Neural cell (in vitro differentiated cells): Measurements from ENCODE around the gene AK1. TPM values are rescaled to one million over a fixed set of nuclear protein-coding genes. Genes with fewer than 3 reads are reported as not detected.

ENCODE experiments used
- H2AFZ ChIP-seq: fragments of 200-600, 300-800 bp; sonication (generic), shearing (Covaris generic); 2 replicates; pipeline ENCODE4 v1.6.0; 2014; ENCODE audit warnings: low read depth, mild to moderate bottlenecking, antibody characterized with exemption, low read length, moderate library complexity
- H3F3A ChIP-seq: fragments of 200-600 bp; shearing (Covaris generic); 2 replicates; pipeline ENCODE4 v1.6.1; 2016; ENCODE audit warnings: mild to moderate bottlenecking, moderate library complexity, mixed read lengths, antibody characterized with exemption, low read length; ENCODE audit not compliant: insufficient read depth, poor library complexity, severe bottlenecking
- H3K27ac ChIP-seq: fragments of 200-600, 300-800 bp; sonication (generic), shearing (Covaris generic); 2 replicates; pipeline ENCODE4 v1.5.1; 2014; ENCODE audit warnings: mild to moderate bottlenecking, low read length, moderate library complexity
- H3K27me3 ChIP-seq: fragments of 300-800, 200-600 bp; sonication (generic), shearing (Covaris generic); 2 replicates; pipeline ENCODE4 v1.6.0; 2014; ENCODE audit warnings: mild to moderate bottlenecking, low read depth, low read length, moderate library complexity; ENCODE audit not compliant: insufficient read depth
- H3K36me3 ChIP-seq: fragments of 300-800, 200-600 bp; sonication (generic), shearing (Covaris generic); 2 replicates; pipeline ENCODE4 v1.5.1; 2014; ENCODE audit warnings: mild to moderate bottlenecking, antibody characterized with exemption, low read length, moderate library complexity; ENCODE audit not compliant: insufficient read depth
- H3K4me2 ChIP-seq: fragments of 300-800, 200-600 bp; sonication (generic), shearing (Covaris generic); 2 replicates; pipeline ENCODE4 v1.6.0; 2014; ENCODE audit warnings: mild to moderate bottlenecking, low read length
- H3K4me3 ChIP-seq: fragments of 300-800, 200-600 bp; sonication (generic), shearing (Covaris generic); 2 replicates; pipeline ENCODE4 v1.5.1; 2014; ENCODE audit warnings: mild to moderate bottlenecking, low read length, moderate library complexity
- H3K79me2 ChIP-seq: fragments of 200-600 bp; shearing (Covaris generic); replicated peaks from 2 replicates; pipeline ENCODE4 v1.6.0; 2014; ENCODE audit warnings: mild to moderate bottlenecking, low read length, moderate library complexity; ENCODE audit not compliant: insufficient read depth
- H3K9ac ChIP-seq: fragments of 300-800, 200-600 bp; sonication (generic), shearing (Covaris generic); 2 replicates; pipeline ENCODE4 v1.6.1; 2016; ENCODE audit warnings: mild to moderate bottlenecking, low read length, mixed read lengths
- H3K9me2 ChIP-seq: fragments of 200-600 bp; shearing (Covaris generic); 2 replicates; pipeline ENCODE4 v1.6.1; 2016; ENCODE audit warnings: mild to moderate bottlenecking, low read length, mixed read lengths; ENCODE audit not compliant: insufficient read depth
- H3K9me3 ChIP-seq: fragments of 200-600, 300-800 bp; sonication (generic), shearing (Covaris generic); 2 replicates; pipeline ENCODE4 v1.6.1; 2016; ENCODE audit warnings: mild to moderate bottlenecking, mixed run types, low read length, moderate library complexity, mixed read lengths
- H4K20me1 ChIP-seq: fragments of 200-600 bp; shearing (Covaris generic); 2 replicates; pipeline ENCODE4 v1.6.1; 2016; ENCODE audit warnings: mild to moderate bottlenecking, mixed run types; ENCODE audit not compliant: insufficient read depth
- EP300 ChIP-seq: fragments of 450-650 bp; conservative IDR thresholded peaks from 2 replicates; pipeline ENCODE4 v1.6.1; 2014; ENCODE audit warnings: antibody characterized with exemption, mild to moderate bottlenecking, moderate library complexity; ENCODE audit not compliant: poor library complexity, severe bottlenecking
- EZH2 ChIP-seq: fragments of 200-600, 300-800 bp; shearing (Covaris generic), sonication (generic); IDR thresholded peaks from 2 replicates; pipeline ENCODE4 v1.6.1; 2014; ENCODE audit warnings: antibody characterized with exemption, low read length, borderline replicate concordance, mild to moderate bottlenecking; ENCODE audit not compliant: insufficient read depth, poor library complexity, severe bottlenecking
- MXI1 ChIP-seq: fragments of 450-650 bp; conservative IDR thresholded peaks from 2 replicates; pipeline ENCODE4 v1.6.1; 2014; ENCODE audit warnings: antibody characterized with exemption, mild to moderate bottlenecking; ENCODE audit not compliant: poor library complexity, severe bottlenecking
- POLR2AphosphoS5 ChIP-seq: IDR thresholded peaks from 2 replicates; pipeline ENCODE4 v1.6.1; 2012
- RAD21 ChIP-seq: fragments of 450-650 bp; conservative IDR thresholded peaks from 2 replicates; pipeline ENCODE4 v1.6.1; 2014; ENCODE audit warnings: antibody characterized with exemption, mild to moderate bottlenecking, moderate library complexity
- SMC3 ChIP-seq: fragments of 450-650 bp; conservative IDR thresholded peaks from 2 replicates; pipeline ENCODE4 v1.6.1; 2014; ENCODE audit warnings: antibody characterized with exemption, mild to moderate bottlenecking, moderate library complexity; ENCODE audit not compliant: poor library complexity
- TAF1 ChIP-seq: IDR thresholded peaks from 2 replicates; pipeline ENCODE4 v1.6.1; 2012; ENCODE audit warnings: low read depth
- polyA plus RNA-seq: library from polyadenylated mRNA; depleted of rRNA; stranded (reverse); fragments of >200 nt; gene quantifications from 2 replicates; pipeline ENCODE4 v1.2.3, GENCODE V29; 2014
- TF ChIP-seq, protein P1 (sequence below): fragments of 450-650 bp; IDR thresholded peaks from 2 replicates; pipeline ENCODE4 v1.5.1; 2014; ENCODE audit warnings: antibody characterized with exemption, mild to moderate bottlenecking, moderate library complexity; ENCODE audit not compliant: poor library complexity, severe bottlenecking
- TF ChIP-seq, protein P2 (sequence below): IDR thresholded peaks from 2 replicates; pipeline ENCODE4 v1.6.1; 2012; ENCODE audit warnings: borderline replicate concordance

The AK1 gene
- polyA plus RNA-seq, 1 donor from 2014 or later, result 105 TPM

DNA sequence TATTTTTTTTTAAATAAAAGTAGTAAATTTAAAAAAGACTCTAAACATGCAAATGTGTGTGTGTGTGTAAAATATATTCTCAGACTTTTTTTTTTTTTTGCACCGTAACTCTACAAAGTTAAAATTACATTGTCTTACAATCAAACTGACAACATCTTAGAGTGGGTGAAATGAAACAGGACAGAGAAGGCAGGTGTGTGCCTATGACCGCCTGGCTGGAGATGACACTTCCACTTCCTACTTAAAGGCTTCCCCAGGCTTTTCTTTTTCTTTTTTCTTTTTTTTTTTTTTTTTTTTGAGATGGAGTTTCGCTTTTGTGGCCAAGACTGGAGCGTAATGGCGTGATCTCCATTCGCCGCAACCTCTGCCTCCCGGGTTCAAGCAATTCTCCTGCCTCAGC, 2.7 kb upstream of the AK1 start:
- Histone ChIP-seq H3K27ac (no peak overlapping the region), H3K4me3 (no peak overlapping the region), H2AFZ (no peak overlapping the region), H3K36me3 (no peaks in the 10 kb centered on the region), H4K20me1 (no peaks in the 10 kb centered on the region), H3K9me3 (no peaks in the 10 kb centered on the region), H3K79me2 (peaks cover 7% of the 10 kb centered on the region), H3F3A (no peaks in the 10 kb centered on the region), H3K9me2 (no peaks in the 10 kb centered on the region), H3K9ac (no peak overlapping the region), H3K27me3 (no peaks in the 10 kb centered on the region), H3K4me2 (no peak overlapping the region)
- TF ChIP-seq, protein P1, sequence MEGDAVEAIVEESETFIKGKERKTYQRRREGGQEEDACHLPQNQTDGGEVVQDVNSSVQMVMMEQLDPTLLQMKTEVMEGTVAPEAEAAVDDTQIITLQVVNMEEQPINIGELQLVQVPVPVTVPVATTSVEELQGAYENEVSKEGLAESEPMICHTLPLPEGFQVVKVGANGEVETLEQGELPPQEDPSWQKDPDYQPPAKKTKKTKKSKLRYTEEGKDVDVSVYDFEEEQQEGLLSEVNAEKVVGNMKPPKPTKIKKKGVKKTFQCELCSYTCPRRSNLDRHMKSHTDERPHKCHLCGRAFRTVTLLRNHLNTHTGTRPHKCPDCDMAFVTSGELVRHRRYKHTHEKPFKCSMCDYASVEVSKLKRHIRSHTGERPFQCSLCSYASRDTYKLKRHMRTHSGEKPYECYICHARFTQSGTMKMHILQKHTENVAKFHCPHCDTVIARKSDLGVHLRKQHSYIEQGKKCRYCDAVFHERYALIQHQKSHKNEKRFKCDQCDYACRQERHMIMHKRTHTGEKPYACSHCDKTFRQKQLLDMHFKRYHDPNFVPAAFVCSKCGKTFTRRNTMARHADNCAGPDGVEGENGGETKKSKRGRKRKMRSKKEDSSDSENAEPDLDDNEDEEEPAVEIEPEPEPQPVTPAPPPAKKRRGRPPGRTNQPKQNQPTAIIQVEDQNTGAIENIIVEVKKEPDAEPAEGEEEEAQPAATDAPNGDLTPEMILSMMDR, result no peak
- no peak for TF ChIP-seq TAF1
- no peak for TF ChIP-seq EZH2
- no peak for TF ChIP-seq SMC3
- TF ChIP-seq, protein P2, sequence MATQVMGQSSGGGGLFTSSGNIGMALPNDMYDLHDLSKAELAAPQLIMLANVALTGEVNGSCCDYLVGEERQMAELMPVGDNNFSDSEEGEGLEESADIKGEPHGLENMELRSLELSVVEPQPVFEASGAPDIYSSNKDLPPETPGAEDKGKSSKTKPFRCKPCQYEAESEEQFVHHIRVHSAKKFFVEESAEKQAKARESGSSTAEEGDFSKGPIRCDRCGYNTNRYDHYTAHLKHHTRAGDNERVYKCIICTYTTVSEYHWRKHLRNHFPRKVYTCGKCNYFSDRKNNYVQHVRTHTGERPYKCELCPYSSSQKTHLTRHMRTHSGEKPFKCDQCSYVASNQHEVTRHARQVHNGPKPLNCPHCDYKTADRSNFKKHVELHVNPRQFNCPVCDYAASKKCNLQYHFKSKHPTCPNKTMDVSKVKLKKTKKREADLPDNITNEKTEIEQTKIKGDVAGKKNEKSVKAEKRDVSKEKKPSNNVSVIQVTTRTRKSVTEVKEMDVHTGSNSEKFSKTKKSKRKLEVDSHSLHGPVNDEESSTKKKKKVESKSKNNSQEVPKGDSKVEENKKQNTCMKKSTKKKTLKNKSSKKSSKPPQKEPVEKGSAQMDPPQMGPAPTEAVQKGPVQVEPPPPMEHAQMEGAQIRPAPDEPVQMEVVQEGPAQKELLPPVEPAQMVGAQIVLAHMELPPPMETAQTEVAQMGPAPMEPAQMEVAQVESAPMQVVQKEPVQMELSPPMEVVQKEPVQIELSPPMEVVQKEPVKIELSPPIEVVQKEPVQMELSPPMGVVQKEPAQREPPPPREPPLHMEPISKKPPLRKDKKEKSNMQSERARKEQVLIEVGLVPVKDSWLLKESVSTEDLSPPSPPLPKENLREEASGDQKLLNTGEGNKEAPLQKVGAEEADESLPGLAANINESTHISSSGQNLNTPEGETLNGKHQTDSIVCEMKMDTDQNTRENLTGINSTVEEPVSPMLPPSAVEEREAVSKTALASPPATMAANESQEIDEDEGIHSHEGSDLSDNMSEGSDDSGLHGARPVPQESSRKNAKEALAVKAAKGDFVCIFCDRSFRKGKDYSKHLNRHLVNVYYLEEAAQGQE, result no peak
- no peak for TF ChIP-seq POLR2AphosphoS5

DNA sequence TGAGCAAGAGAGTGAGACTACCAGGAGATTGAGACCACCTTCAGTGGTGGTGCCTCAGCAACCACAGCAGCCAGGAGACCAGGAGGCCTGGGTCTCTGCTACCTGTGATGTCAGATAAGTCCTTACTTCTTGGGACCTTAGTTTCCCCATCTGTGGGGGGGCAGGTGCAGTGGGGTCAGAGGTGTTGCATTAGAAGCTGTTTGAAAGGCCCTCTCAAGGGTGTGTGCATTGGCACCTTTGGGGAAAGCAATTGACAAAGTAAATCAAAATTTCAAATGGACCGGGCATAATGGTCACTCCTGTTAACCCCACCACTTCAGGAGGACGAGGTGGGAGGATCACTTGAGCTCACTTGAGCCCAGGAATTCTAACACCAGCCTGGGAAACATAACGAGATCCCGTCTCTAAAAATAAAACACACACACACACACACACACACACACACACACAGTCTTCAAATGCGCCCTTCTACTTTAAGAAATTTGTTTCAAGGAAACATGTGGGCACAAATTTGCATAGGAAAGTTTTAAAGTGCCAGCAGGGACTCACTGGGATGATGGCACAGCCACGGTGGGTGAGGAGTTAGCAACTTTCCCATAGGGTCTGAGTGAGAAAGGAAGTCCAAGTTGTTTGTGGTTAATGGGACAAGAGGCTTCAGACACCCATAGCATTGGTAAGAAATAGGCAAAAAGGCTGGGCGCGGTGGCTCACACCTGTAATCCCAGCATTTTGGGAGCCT, 1.3 kb upstream of the AK1 start:
- TF ChIP-seq EP300, result no peak
- TF ChIP-seq EZH2, result no peak
- TF ChIP-seq POLR2AphosphoS5, result no peak
- TF ChIP-seq RAD21, result no peak
- TF ChIP-seq, protein P1, result no peak
- TF ChIP-seq TAF1, result no peak
- no peak for TF ChIP-seq MXI1
- no peak for TF ChIP-seq SMC3
- TF ChIP-seq, protein P2, result no peak
- Histone ChIP-seq H3F3A (no peaks in the 10 kb centered on the region), H3K9me2 (no peaks in the 10 kb centered on the region), H3K9me3 (no peaks in the 10 kb centered on the region), H3K79me2 (peaks cover 7% of the 10 kb centered on the region), H3K36me3 (no peaks in the 10 kb centered on the region), H2AFZ (no peak overlapping the region), H3K27me3 (no peaks in the 10 kb centered on the region), H3K4me3 (no peak overlapping the region), H3K9ac (no peak overlapping the region), H3K27ac (no peak overlapping the region), H3K4me2 (no peak overlapping the region), H4K20me1 (no peaks in the 10 kb centered on the region)
